CD4-positive, alpha-beta T cell treated with Interleukin-1 beta for 1 hour (primary cell): ENCODE results near the gene TOP3B.

Experiments
- DNase-seq, 2 donors: peaks; one replicate each; pipeline ENCODE4 v3.0.0-alpha.2; 2020 to 2022

Gene TOP3B

GRCh38 chr22:21961127-21961867 is 21.3 kb downstream of the TOP3B start:
- DNase-seq, result no peak

- no peak for DNase-seq
These were observed 22.1 kb downstream of the TOP3B start for GRCh38 chr22:21960200-21961126.

DNA sequence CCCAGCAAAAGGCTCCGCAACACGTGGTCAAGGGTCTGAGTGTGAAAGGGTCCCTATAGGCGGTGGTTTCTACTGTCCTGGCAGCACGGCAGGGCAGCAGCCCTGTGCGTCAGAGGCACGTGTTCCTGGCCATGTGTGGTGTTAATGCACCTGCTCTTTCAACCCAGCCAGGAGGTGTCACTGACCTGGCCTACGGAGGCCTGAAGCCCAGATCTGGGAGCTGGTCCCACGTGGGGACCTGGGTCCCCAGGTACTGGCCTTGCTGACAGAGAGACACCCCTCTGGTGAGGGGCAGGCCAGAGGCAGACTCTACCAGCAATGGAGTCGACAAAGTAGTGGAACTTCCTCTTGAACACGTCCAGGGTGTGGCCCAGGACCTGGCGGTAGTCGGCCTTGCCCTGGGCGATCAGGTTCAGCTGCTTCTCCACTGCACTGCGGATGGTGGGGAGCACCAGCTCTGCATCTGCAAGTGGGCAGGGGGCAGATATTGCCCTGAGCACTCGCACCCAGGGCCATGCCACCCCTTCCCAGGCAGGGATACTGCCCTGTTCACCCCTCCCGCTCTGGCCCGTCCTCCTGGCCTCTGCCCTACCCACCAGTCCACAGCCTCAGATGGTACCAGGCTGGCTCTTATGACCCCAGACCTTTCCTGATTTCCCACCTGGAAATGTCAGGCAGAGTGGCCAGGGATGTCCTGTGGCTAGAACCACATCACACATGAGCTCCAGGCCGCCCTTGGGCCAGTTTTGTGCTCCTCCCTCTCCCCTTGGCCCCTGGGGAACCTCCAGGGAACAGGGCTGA is 23.1 kb downstream of the TOP3B start:
- no peak for DNase-seq

DNA sequence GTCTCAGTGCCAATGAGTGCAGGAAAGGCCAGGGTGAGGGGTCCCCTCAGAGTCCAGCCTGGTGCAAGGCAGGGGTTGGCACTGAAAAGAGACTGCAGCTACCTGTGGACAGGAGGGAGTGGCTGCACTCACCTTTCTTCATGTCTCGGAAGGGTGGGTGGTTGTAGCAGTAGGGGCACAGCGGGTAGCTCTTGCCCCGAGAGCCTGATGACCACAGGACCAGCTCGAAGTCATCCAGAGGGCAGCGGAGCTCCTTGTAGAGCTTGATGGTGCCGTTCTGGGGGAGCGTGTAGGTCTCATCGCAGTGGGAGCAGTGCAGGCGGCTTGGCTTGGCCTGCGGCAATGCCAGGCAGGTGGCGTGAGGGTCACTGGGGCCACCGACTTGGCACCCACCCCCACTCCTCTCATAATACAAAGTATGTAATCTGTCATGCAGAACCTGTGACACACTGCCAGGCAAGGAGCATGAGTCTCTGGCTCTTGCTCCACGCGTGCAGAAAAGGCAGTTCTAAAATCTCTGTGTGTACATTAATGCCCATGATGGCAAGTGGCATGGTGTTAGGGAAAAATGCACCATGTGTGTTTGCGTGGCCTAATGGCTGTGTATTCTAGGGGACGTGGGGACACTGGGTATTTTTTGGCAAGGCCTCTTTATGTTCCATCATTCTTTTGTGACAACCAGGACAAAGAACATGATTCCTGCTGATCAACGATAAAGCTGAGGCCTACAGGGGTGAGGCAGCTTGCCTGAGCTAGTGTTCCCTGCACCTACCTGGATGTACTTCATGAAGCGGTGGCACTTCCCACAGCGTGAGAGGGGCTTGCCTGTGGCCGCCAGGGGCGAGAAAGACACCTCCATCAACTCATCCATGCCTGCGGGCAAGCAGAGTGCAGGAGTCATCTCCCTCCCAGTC is 24.0 kb downstream of the TOP3B start:
- no peak for DNase-seq

- peak; percentile 89 to 91 for DNase-seq
These were observed 29.7 kb downstream of the TOP3B start, which contains the start of gene PPM1F for GRCh38 chr22:21952586-21953571. Gene PPM1F (minus strand): TSS chr22:21952848. CDS start chr22:21946048, 6,800 bp downstream.

DNA sequence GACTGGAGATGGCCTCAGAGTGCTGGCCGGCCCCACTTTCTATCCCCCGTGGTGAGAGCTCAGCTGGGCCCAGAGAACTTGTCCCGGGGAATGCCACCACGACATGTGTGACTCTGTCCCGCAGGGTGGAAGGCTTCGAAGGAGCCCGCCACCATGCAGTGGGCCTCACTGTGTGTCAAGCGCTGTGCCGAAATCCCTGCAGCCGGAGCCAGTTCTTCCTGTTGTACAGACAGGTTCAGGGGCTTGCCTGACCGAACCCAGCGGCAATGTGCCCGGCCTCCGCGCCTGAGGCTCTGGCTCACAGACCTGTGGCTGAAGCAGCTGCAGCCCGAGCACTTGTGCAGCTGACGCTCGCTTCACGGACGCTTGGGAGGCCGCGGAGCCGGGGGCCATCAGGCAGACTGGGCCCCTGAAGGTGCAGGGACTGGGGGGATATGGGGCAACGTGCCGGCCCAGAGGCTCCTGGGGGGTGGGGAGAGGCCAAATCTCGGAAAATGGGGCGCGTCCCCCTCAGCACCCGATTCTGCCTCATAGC is 30.6 kb downstream of the TOP3B start:
- DNase-seq, result peak in 1 of 2 donors; percentile 23

DNA sequence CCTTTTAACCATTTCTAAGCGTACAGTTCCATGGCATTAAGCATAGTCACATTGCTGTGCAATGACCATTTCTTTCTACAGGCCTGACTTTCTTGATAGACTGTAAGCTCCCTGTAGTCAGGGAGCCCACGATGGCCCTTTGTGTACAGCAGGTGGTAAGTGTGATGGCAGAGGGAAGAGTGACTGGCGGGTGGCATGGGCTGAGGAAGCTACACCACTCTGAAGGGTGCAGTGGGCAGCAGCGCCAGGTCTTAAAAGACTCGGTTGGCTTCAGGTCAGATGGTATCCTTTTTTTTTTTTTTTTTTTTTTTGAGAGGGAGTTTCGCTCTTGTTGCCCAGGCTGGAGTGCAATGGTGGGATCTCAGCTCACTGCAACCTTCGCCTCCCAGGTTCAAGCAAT is 31.5 kb downstream of the TOP3B start:
- DNase-seq, result no peak

GRCh38 chr22:21949948-21950347 is 32.6 kb downstream of the TOP3B start:
- no peak for DNase-seq

GRCh38 chr22:21949569-21949918 is 33.0 kb downstream of the TOP3B start:
- no peak for DNase-seq

DNA sequence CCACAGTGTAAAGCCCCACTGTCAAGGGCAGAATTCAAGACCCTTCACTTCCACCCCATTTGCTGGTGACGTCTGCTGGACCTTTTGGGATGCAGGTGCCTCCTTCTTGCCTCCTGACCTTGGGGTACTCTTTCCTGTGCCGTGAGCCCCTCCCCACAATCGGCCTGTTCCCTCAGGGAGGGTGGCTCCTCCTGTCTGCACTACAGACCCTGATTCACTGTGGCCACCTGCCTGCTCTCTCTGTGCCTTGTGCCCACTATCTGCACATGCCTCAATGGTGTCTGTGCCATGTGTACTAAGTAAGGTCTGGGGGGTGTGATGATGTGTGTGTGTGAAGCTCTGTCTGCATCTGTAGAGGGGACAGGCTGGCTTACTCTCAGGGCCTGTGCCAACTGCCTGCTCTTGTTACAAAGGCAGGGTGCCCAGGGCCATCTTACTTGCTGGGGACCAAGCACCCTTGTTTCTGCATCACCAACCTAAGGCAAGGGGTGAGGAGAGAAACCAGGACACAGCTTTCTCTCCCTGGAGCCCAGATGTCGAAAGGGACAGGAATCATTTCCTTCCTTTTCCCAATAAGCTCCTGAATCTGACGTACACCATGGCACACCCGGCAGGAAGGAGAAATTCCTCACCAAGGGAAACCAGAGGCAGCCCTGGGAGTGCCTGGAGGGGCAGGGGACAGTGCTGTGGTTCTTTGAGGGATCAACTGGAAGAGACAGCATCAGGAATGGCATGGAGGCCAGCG is 33.6 kb downstream of the TOP3B start:
- DNase-seq, result no peak

DNA sequence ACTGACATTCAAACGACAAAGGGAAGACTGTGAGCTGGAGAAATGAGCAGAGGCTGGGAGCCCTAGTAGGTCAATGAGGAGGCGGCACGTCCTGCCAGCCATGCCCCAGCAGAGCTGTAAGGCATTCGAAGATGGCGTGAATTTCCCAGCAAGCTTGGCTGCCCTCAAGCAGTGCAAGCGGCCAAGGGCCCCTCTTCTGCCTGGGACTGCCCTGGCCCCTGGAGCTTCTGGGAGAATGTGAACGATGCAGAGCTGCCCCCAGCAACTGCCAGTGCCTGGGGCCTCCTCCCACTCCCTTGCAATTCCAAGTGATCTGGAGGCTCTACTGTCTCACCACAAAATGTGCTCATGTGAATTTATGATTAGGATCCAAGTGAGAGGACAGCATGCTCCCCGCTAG is 34.2 kb downstream of the TOP3B start:
- no peak for DNase-seq

DNA sequence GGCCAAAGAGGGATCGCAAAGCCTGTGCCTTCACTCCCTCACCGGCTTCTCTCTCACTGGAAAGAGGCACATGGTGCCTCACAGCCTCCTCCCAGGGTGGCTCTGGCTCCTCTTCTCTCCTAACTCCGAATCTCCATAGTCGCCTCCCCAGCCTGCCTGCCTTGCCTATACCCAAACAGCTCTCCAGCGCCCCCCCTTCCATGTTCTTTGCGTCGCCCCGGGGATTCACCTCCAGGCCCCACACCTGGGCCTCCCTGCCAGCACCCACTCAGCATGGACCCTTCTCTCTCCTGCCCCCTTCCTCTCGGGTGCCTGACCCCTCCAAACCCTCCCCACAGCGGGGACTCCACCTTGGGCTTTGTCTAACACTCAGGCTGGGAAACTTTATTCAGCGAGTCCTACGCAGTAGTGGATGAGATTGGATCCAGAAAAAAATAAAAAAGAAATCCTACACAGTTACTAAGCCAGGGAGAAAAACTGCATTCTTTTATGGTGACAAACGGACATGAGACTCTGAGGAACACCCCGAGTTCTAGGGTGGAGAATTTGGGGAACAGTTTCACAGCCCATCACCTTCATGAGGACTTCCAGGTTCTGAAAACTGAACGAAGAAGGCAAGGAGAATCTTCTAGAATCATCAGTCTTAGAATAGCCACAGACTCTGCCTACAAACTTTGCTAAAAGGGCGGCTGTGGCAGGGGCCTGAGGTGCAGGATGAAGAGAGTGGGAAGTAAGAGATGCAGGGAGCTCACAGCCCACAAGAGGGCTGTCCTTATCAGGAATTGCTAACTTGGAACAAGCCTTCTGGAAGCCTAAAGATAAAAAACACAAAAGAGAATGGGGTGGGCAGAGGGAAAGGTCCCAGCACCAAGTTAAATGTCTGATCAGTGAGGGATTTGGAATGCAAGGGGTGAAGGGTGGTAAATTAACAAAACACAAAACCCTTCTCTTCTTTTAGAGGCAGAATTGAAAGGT is 35.3 kb downstream of the TOP3B start:
- no peak for DNase-seq

DNA sequence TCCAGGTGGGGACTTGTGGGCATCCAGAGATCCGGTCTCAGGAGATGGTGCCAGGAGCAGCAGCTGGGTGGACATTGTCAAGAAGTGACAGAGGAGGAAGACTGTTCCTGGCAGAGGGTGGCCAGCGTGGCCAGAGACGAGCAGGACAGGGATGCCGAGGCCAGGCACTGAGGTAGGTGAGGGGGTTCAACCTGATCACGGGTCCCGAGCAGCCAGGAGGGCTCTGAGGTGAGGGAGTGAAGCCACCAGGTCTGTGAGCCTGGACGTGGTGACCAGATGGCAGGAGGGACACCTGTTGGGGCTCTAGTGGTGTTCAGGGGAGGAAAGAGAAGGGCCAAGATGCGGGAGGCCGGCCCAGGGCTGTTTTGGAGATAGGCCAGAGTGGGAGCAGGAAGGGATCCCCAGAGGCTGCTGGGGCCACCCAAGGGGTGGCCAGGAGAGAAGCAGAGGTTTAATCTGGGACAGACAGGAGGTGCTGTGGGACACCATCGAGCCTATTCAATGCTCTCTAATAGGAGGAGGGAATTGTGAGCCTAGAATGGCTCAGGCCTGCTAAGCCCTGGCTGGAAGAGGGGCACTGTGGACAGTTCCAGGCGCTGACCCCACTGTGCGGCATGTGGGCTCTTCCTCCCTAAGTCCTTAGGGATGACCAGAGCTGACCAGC is 36.2 kb downstream of the TOP3B start:
- DNase-seq, result no peak

DNA sequence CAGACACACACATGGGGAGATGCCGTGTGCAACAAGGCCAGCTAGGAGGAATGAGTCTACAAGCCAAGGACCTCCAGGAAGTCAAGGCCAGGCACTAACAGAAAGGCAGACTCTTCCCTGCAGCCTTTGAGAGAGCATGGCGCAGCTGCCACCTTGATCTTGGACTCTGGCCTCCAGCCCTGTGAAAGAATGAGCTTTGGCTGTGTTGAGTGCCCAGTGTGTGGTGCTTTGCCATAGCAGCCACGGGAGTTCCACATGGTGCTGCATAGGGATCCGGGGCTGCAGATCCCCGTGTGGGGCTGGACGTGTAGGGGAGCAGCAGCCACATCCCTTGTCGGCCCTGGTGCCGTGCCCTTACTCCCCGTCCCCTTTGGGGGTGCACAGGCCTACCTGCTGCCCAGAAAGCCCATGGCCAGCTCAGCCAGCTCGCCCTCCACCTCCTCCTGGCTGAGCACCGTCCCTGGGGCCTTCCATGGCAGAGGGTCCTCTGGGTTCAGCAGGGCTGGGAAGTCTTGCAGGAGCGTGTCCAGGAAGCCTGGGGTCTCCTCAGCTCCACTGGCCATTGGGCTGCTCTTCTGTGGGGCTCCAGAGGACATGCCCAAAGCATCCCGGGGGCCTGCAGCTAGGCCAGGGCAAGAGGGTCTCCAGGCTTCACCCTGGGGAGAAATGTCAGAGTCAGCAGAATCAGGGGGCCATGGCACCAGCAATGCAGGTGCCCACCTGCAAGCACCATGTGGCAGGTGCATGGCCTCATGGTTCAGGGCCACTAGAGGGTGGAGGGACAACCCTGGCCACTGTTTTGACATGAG is 36.9 kb downstream of the TOP3B start:
- DNase-seq, result no peak

DNA sequence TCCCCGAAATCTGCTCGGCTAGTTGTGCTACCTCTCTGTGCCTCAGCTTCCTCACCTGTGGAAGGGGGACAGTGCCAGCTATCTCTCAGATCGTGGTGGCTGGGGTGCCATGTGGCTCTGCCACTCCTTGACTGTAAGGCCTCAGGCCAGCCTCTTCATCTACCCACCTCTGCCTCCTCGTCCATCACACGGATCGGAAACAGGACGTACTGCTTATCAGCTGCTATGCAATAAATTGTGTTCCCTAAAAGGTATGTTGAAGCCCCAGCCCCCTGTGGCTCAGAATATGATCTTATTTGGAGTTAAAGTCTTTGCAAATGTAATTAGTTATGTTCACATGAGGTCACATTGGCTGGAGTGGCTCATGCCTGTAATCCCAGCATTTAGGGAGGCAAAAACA is 37.7 kb downstream of the TOP3B start:
- no peak for DNase-seq

DNA sequence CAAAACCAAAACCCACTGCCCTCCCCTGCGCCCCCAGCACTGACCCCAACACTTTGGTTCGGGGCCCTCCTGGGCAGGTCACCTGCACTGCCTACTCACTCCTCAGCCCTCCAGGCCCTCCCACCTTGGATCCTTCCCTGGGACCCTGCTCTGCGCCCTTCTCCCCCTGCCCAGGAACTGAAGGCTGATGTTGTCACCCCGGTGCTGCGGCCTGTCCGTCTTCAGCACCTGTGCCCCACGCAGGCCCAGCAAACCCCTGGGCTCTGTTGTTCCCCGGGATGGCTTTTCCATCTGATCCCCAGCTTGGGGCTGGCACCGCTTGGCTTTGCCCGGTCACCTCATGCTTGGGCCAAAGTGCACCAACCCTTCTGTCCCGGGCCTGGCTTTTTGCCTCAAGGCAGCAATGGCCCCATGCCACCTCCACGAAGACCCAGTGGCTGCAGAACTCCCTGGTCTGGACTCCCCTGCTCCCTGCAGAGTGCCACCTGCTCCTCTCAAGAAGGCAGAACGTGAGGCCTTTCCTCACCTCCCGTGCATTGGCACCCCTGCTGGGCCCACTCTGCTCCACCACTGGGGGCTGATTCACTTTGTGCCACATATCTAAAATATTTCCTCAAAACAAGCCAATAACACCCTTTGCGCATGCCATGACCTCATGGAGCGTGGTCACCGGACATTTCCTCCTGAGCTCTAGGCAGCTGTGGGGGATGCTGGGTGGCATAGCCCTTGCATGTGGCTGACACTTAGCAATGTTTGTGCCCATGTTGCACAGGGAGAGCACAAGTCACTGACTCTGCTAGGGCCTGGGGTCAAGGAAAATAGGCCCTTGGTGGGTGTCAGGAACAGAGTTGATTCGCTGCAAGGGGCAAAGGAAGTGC is 38.8 kb downstream of the TOP3B start:
- DNase-seq, result no peak
